Fibroblast of lung (primary cell): Measurements from ENCODE around the gene TRNP1. TPM values are rescaled to one million over a fixed set of nuclear protein-coding genes. Genes with fewer than 3 reads are reported as not detected.

Experiments
- DNase-seq, 2 donors: peaks; one replicate each; pipeline versions ENCODE4 v3.0.0 to v3.0.0-alpha.2; 2010; ENCODE audit warnings: low read depth in 2 of 2
- H2AFZ ChIP-seq: 2 replicates; pipeline ENCODE4 v1.5.1; 2012; ENCODE audit warnings: low read length, control low read depth, inconsistent platforms
- H3K27ac ChIP-seq: 2 replicates; pipeline ENCODE4 v1.5.1; 2011; ENCODE audit warnings: low read length, control low read depth; ENCODE audit not compliant: insufficient read depth
- H3K27me3 ChIP-seq: 2 replicates; pipeline ENCODE4 v1.5.1; 2011; ENCODE audit warnings: mild to moderate bottlenecking, low read length; ENCODE audit not compliant: control insufficient read depth, insufficient read depth
- H3K36me3 ChIP-seq: 2 replicates; pipeline ENCODE4 v1.5.1; 2011; ENCODE audit warnings: low read length; ENCODE audit not compliant: control insufficient read depth, insufficient read depth
- H3K4me1 ChIP-seq: 2 replicates; pipeline ENCODE4 v1.5.1; 2011; ENCODE audit warnings: low read length; ENCODE audit not compliant: control insufficient read depth, insufficient read depth; ENCODE audit errors: extremely low read depth
- H3K4me2 ChIP-seq: 2 replicates; pipeline ENCODE4 v1.5.1; 2011; ENCODE audit warnings: low read length, control low read depth; ENCODE audit not compliant: insufficient read depth; ENCODE audit errors: extremely low read depth
- H3K4me3 ChIP-seq, 4 experiments: fragments of 200-600 bp in 1 of 4; sonication (generic) in 1 of 4; replicated peaks in 1 of 4; 2 replicates each; pipeline ENCODE4 v1.5.1; 2011 to 2016; ENCODE audit warnings: low read length in 4 of 4, low read depth in 3 of 4, mild to moderate bottlenecking in 3 of 4, control low read depth in 2 of 4, inconsistent platforms in 1 of 4, mixed read lengths in 1 of 4; ENCODE audit not compliant: insufficient read depth in 1 of 4; ENCODE audit errors: control extremely low read depth in 1 of 4
- H3K79me2 ChIP-seq: 2 replicates; pipeline ENCODE4 v1.5.1; 2012; ENCODE audit warnings: mild to moderate bottlenecking, low read length, inconsistent platforms; ENCODE audit not compliant: control insufficient read depth, insufficient read depth
- H3K9ac ChIP-seq: 2 replicates; pipeline ENCODE4 v1.5.1; 2011; ENCODE audit warnings: mild to moderate bottlenecking, low read length, control low read depth; ENCODE audit not compliant: insufficient read depth
- H3K9me3 ChIP-seq: 2 replicates; pipeline ENCODE4 v1.5.1; 2012; ENCODE audit warnings: low read depth, low read length; ENCODE audit not compliant: control insufficient read depth, insufficient read depth
- H4K20me1 ChIP-seq: 2 replicates; pipeline ENCODE4 v1.5.1; 2011; ENCODE audit warnings: low read length; ENCODE audit not compliant: control insufficient read depth, insufficient read depth; ENCODE audit errors: extremely low read depth
- EZH2 ChIP-seq: IDR thresholded peaks from 2 replicates; pipeline ENCODE4 v1.5.1; 2012; ENCODE audit warnings: low read length, control low read depth, mild to moderate bottlenecking; ENCODE audit errors: missing control alignments
- polyA plus RNA-seq, 2 donors: library from polyadenylated mRNA; depleted of rRNA in 1 of 2; stranded (reverse) in 1 of 2; unstranded in 1 of 2; fragments of >200 nt; gene quantifications; 2 replicates each; pipeline ENCODE4 v1.2.1, GENCODE V29; 2011 to 2012; ENCODE audit warnings: missing spikeins in 1 of 2
- total RNA-seq: library from RNA; depleted of rRNA; stranded (reverse); fragments of >200 nt; gene quantifications from 2 replicates; pipeline ENCODE4 v1.2.1, GENCODE V29; 2014
- TF ChIP-seq, protein P1 (sequence below), 2 donors: IDR thresholded peaks in 1 of 2; conservative IDR thresholded peaks in 1 of 2; 1 replicate in 1 of 2; 2 replicates in 1 of 2; pipeline ENCODE4 v1.5.1; 2011 to 2012; ENCODE audit warnings: low read length in 2 of 2, control low read depth in 1 of 2, inconsistent platforms in 1 of 2, low read depth in 1 of 2, mild to moderate bottlenecking in 1 of 2

TRNP1 gene
- total and polyA plus RNA-seq, 2 donors (not counting 1 experiment from before 2014, with no cell fraction given): 16.2 to 32.6 TPM

DNA sequence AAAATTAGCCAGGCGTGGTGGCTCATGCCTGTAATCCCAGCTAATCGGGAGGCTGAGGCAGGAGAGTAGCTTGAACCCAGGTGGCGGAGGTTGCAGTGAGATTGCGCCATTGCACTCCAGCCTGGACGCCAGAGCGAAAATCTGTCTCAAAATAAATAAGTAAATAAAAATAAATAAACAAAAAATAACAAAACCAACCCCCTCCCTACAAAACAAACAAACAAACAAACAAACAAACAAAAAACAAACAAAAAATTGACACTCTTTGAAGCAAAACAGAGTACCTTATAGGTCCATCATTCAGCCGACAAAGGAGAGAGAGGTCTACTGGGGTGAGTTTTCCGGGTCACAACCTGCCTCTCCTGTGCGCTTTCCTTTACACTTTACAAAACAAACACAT is 27.9 kb upstream of the TRNP1 start:
- Histone ChIP-seq H4K20me1 (no peaks in the 10 kb centered on the region), H3K27me3 (peaks cover 8% of the 10 kb centered on the region), H3K9ac (no peak overlapping the region), H3K9me3 (no peaks in the 10 kb centered on the region), H3K79me2 (no peaks in the 10 kb centered on the region), H3K36me3 (no peaks in the 10 kb centered on the region), H2AFZ (no peak overlapping the region), H3K4me3 (no peak overlapping the region), H3K27ac (no peak overlapping the region), H3K4me1 (peaks cover 7% of the 10 kb centered on the region), H3K4me2 (no peak overlapping the region)
- DNase-seq: no peak
- TF ChIP-seq, protein P1, sequence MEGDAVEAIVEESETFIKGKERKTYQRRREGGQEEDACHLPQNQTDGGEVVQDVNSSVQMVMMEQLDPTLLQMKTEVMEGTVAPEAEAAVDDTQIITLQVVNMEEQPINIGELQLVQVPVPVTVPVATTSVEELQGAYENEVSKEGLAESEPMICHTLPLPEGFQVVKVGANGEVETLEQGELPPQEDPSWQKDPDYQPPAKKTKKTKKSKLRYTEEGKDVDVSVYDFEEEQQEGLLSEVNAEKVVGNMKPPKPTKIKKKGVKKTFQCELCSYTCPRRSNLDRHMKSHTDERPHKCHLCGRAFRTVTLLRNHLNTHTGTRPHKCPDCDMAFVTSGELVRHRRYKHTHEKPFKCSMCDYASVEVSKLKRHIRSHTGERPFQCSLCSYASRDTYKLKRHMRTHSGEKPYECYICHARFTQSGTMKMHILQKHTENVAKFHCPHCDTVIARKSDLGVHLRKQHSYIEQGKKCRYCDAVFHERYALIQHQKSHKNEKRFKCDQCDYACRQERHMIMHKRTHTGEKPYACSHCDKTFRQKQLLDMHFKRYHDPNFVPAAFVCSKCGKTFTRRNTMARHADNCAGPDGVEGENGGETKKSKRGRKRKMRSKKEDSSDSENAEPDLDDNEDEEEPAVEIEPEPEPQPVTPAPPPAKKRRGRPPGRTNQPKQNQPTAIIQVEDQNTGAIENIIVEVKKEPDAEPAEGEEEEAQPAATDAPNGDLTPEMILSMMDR (conservative IDR thresholded peaks at IDR 0.05 in 1 of 2, IDR thresholded peaks at IDR 0.05 in 1 of 2; ENCODE audit: low read depth in 1 of 2, low read length in 2 of 2): no peak
- no peak for TF ChIP-seq EZH2

DNA sequence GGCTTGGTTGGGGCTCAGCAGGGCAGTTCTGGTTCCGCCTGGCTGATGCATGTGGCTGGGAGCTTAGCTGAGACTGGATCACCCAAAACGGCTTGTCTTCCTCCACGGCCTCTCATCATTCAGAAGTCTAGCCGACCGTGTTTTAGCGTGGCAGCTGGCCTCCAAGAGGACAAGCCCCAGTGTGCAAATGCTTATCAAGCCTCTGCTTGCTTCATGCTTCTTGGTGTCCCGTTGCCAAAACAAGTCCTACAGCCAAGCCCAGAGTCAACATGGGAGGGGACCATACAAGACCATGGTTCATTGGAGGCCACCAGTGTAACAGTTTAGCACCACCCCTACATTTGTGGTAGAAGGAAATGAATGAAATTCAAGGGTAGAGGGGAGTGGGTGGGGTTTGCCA is 22.7 kb upstream of the TRNP1 start:
- H3K9me3 ChIP-seq: no peaks in the 10 kb centered on the region
- H3K79me2 ChIP-seq: no peaks in the 10 kb centered on the region
- H3K27me3 ChIP-seq: peaks cover 4% of the 10 kb centered on the region
- no peak overlapping the region for H3K4me2 ChIP-seq
- no peaks in the 10 kb centered on the region for H3K36me3 ChIP-seq
- H3K4me1 ChIP-seq: no peaks in the 10 kb centered on the region
- no peak for TF ChIP-seq EZH2
- TF ChIP-seq, protein P1 (conservative IDR thresholded peaks at IDR 0.05 in 1 of 2, IDR thresholded peaks at IDR 0.05 in 1 of 2; ENCODE audit: low read depth in 1 of 2, low read length in 2 of 2): no peak
- H3K9ac ChIP-seq: no peak overlapping the region
- H3K27ac ChIP-seq: no peak overlapping the region
- DNase-seq: peak in 1 of 2 donors; percentile 44
- no peak overlapping the region for H3K4me3 ChIP-seq
- H4K20me1 ChIP-seq: no peaks in the 10 kb centered on the region
- no peak overlapping the region for H2AFZ ChIP-seq

DNA sequence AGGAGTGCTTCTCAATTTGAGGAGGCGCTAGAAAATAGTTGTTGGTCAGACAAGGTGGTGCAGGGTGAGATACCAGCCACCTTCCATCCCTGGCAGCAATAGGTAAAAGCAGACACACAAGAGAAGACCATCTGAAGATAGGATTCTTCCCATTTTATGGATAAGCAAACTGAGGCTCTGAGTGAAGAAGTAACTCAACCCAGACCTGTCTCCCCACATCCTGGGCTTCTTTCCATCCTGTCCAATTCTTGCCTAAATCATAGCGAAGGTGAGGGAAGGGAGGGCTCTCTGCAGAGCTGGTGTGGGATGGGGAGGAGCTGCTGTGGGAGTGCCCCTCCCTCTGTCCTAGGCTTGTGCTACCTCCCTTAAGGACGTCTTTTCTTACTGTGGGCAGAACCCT is 21.9 kb upstream of the TRNP1 start:
- Histone ChIP-seq H3K36me3 (no peaks in the 10 kb centered on the region), H3K27ac (no peak overlapping the region), H3K4me2 (no peak overlapping the region), H3K9ac (no peak overlapping the region), H2AFZ (no peak overlapping the region), H3K4me3 (no peak overlapping the region), H3K79me2 (no peaks in the 10 kb centered on the region), H3K9me3 (no peaks in the 10 kb centered on the region), H4K20me1 (no peaks in the 10 kb centered on the region), H3K27me3 (peaks cover 4% of the 10 kb centered on the region), H3K4me1 (no peaks in the 10 kb centered on the region)
- TF ChIP-seq, protein P1 (conservative IDR thresholded peaks at IDR 0.05 in 1 of 2, IDR thresholded peaks at IDR 0.05 in 1 of 2; ENCODE audit: low read depth in 1 of 2, low read length in 2 of 2): no peak
- TF ChIP-seq EZH2: no peak
- no peak for DNase-seq
